Neural cell (in vitro differentiated cells): ENCODE measurements around the gene DKK1.

Experiments used
- CTCF ChIP-seq: fragments of 450-650 bp; IDR thresholded peaks from 2 replicates; pipeline ENCODE4 v1.5.1; 2014; ENCODE audit warnings: antibody characterized with exemption, mild to moderate bottlenecking, moderate library complexity; ENCODE audit not compliant: poor library complexity, severe bottlenecking
- EP300 ChIP-seq: fragments of 450-650 bp; conservative IDR thresholded peaks from 2 replicates; pipeline ENCODE4 v1.6.1; 2014; ENCODE audit warnings: antibody characterized with exemption, mild to moderate bottlenecking, moderate library complexity; ENCODE audit not compliant: poor library complexity, severe bottlenecking
- EZH2 ChIP-seq: fragments of 200-600, 300-800 bp; shearing (Covaris generic), sonication (generic); IDR thresholded peaks from 2 replicates; pipeline ENCODE4 v1.6.1; 2014; ENCODE audit warnings: antibody characterized with exemption, low read length, borderline replicate concordance, mild to moderate bottlenecking; ENCODE audit not compliant: insufficient read depth, poor library complexity, severe bottlenecking

GRCh38 chr10:52322936-52323335 is 8.9 kb downstream of the DKK1 start:
- TF ChIP-seq EP300 = no peak
- no peak for TF ChIP-seq CTCF
- TF ChIP-seq EZH2 = no peak
